HG02885 (cell line): Measurements from ENCODE around the gene BCORL1.
A peak's percentile ranks its signal among the peaks of the same experiment; 100 is the strongest.

ENCODE experiments used
- ATAC-seq: cut with Tn5 transposase; IDR thresholded peaks from one replicate; pipeline ENCODE4 v1.9.1; 2021; ENCODE audit warnings: mild to moderate bottlenecking; ENCODE audit not compliant: unreplicated experiment, poor library complexity

Gene BCORL1

GRCh38 chrX:130012683-130013082, 30.2 kb downstream of the BCORL1 start:
- no peak for ATAC-seq

DNA sequence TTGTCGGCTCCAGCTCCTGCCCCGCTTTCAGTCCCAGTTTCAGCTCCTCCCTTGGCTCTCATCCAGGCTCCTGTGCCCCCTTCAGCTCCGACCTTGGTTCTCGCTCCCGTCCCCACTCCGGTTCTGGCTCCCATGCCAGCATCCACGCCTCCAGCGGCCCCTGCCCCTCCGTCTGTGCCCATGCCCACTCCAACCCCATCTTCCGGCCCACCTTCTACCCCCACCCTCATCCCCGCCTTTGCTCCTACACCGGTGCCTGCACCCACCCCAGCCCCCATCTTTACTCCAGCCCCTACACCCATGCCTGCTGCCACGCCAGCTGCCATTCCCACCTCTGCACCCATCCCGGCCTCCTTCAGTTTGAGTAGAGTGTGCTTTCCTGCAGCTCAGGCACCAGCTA, 31.2 kb downstream of the BCORL1 start:
- no peak for ATAC-seq

- no peak for ATAC-seq
Measured at GRCh38 chrX:130014356-130014755, 31.9 kb downstream of the BCORL1 start.

DNA sequence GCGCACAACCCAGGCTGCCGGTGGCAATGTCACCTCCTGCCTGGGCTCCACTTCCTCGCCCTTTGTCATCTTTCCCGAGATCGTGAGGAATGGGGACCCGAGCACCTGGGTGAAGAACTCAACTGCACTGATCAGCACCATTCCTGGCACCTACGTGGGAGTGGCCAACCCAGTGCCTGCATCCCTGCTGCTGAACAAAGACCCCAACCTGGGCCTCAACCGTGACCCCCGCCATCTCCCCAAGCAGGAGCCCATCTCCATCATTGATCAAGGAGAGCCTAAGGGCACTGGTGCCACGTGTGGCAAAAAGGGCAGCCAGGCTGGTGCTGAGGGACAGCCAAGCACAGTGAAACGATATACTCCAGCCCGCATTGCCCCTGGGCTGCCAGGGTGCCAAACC, 32.3 kb downstream of the BCORL1 start:
- ATAC-seq = no peak

DNA sequence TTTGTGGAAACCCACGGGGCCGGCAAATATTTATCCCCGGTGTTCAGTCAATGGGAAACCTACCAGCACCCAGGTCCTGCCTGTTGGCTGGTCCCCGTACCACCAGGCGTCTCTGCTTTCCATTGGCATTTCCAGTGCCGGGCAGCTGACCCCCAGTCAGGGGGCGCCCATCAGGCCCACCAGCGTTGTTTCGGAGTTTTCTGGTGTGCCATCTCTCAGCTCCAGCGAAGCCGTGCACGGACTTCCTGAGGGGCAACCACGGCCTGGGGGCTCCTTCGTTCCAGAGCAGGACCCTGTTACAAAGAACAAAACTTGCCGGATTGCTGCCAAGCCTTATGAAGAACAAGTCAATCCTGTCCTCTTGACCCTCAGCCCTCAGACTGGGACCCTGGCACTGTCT, 32.7 kb downstream of the BCORL1 start:
- ATAC-seq = no peak

- ATAC-seq = no peak
Measured at GRCh38 chrX:130018143-130018542, 35.7 kb downstream of the BCORL1 start.

DNA sequence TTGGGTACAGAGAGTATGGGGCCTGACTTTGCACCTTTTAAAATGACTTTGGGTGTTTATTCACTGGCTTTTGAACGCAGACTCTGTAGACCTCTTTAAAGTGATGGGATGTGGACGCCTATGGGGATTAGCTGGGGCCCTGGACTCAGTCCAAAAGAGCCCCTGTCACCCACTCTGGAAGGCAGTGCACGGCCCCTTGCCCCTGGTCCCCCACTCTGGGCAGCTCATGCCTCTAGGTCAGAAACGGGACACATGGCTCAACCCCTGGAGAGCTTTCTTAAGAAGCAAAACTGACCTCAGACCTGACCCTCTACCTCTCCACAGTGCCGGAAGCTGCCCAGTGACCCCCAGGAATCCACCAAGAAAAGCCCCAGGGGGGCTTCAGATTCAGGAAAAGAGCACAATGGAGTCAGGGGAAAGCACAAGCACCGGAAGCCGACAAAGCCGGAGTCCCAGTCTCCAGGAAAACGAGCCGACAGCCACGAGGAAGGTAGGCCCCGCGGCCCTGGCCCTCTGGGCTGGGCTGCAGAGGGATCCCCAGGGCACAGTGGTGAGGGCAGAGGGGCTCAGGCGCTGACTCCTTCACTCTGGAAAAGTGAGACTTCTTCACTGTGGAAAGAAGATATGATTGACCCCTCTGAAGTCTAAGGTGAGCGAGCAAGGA, 38.4 kb downstream of the BCORL1 start:
- ATAC-seq = no peak

- peak; percentile 99 for ATAC-seq
Measured at GRCh38 chrX:130024127-130024526, 41.7 kb downstream of the BCORL1 start.

DNA sequence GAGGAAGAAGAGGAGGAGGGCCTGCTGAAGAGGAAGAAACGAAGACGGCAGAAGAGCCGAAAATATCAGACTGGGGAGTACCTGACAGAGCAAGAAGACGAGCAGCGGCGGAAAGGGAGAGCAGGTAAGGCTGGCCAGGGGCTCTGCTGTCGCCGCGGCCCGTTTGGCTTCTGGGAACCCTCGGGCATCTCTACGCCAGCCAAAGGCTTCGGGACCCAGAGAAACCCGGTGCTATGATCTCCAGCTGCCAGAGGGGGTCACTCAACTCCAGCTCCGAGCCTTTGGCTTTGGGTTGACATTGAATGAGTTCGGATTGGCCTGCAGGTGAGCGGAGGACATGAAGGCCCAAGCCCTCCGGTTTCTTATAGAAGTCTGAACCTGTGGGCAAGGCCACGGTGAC, 42.8 kb downstream of the BCORL1 start:
- ATAC-seq = no peak

GRCh38 chrX:130027569-130027968, 45.1 kb downstream of the BCORL1 start:
- no peak for ATAC-seq

GRCh38 chrX:130028196-130028595, 45.8 kb downstream of the BCORL1 start:
- ATAC-seq = peak; percentile 37

- no peak for ATAC-seq
Measured at GRCh38 chrX:130030826-130031225, 48.4 kb downstream of the BCORL1 start.

DNA sequence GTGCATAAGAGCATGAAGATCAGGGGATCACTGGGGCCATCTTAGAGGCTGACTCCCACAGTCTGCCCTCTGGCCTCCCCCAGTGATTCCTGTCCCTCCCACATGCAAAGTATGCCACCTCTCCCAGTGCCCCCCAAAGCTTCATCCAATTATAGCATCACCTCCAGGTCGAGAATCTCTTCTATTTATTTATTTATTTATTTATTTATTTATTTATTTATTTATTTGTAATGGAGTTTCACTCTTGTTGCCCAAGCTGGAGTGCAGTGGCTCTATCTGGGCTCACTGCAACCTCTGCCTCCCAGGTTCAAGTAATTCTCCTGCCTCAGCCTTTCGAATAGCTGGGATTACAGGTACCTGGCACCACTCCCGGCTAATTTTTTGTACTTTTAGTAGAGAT, 50.1 kb downstream of the BCORL1 start:
- no peak for ATAC-seq

DNA sequence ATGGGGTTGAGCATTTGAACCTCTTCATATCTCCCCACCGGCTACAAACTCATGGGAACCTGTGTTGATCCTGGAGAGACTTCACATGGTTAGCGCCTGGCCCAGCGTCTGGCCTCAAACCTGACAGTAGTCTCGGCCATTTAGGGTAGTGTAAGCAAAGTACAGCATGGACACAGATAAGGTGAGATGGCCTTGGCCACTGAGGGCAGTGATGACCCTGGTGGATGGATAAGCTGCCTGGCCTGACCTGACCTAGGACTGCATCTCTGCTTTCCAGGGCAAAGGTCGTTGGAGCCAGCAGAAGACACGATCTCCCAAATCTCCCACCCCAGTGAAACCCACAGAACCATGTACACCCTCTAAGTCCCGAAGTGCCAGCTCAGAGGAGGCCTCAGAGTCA, 51.7 kb downstream of the BCORL1 start:
- no peak for ATAC-seq

DNA sequence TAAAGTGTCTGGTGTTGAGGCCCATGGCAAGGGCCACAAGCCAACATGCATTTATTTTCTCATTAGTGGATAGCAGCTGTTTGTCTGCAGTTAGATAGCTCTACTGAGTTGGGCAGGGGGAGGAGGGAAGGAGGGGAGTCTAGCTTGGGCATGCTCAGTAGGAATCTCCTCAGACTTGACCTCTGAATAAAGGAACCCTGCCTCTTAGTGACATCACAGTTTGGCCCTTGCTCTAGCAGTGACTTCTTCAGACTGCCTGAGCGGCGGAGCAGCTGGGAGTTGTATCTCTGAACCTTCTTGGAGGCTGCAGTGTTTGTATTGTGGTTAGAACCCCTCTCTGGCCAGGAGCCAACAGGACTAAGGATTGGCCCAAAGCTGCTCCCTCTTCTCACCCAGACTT, 57.4 kb downstream of the BCORL1 start:
- no peak for ATAC-seq

GRCh38 chrX:130047416-130047815, 65.0 kb downstream of the BCORL1 start:
- no peak for ATAC-seq

- no peak for ATAC-seq
Measured at GRCh38 chrX:130048686-130049222, 66.3 kb downstream of the BCORL1 start.

- ATAC-seq = no peak
Measured at GRCh38 chrX:130049821-130050220, 67.4 kb downstream of the BCORL1 start.

- no peak for ATAC-seq
Measured at GRCh38 chrX:130051176-130051845, 68.9 kb downstream of the BCORL1 start.

GRCh38 chrX:130053236-130053635, 70.8 kb downstream of the BCORL1 start:
- ATAC-seq = no peak

DNA sequence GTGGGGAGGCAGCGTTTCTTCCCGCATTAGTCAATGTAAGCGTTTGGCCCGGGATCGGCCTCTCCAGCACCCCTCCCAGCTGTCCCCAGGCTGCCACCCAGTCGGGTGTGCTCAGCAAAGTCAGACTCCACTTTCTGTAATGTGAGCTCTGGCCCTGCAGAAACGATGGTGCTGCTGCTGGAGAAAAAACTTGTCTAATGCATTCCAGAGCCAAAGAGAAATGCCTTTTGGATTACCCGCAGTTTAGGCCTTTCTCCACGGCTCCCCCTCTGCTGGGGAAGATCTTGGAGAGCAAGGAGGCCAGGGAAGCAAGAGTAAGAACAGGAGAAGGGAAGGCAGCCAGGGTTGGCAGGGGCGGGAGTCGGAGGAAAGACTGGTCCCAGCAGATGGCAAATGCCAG, 72.7 kb downstream of the BCORL1 start:
- no peak for ATAC-seq

DNA sequence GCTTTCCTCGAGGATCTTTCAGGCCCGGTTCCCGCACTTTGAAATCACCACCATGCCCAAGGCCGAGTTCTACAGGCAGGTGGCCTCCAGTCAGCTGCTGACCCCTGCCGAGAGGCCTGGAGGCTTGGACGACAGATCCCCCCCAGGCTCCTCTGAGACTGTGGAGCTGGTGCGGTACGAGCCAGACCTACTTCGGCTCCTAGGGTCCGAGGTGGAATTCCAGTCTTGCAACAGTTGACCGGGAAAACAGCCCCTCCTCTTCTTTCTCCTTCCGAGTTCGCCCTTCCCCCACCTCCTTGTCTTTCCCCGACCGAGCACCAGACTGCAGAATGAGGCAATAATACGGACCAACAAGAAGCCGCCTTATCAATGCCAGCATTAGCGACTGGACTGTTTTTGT, 73.5 kb downstream of the BCORL1 start:
- ATAC-seq = no peak
